GM18499 (cell line): ENCODE data around the gene SETD1B.
"Not testable (repeated sequence)": the region's sequence is repeated elsewhere in the genome, so short reads cannot be mapped to it uniquely, and the experiment has no call there.

Experiments used
- ATAC-seq: cut with Tn5 transposase; IDR thresholded peaks from one replicate; pipeline ENCODE4 v1.9.1; 2021; ENCODE audit warnings: moderate number of reproducible peaks; ENCODE audit not compliant: insufficient read depth, unreplicated experiment

SETD1B gene

GRCh38 chr12:121779422-121779895 lies 24.4 kb upstream of the SETD1B start:
- ATAC-seq = no peak

DNA sequence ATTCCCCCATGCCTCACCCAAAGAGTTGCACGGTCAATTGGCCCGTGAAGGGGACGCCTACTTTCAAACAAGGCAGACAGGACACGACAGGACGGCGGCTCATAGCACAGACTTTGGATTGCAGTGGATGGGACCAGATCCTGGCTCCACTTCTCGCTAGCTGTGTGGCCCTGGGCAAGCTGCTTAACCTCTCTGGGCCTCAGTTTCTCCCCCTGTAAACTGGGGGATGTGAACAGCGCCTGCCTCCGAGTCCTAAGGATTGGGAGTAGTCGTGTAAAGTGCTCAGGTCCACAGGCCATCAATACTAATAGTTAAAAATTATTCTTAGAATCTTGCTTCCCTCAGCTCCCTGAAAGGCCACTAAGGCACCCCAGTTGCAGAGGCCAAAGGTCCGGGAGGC lies 23.4 kb upstream of the SETD1B start:
- no peak for ATAC-seq

- ATAC-seq = no peak
These were observed 22.3 kb upstream of the SETD1B start for GRCh38 chr12:121781484-121781997.

DNA sequence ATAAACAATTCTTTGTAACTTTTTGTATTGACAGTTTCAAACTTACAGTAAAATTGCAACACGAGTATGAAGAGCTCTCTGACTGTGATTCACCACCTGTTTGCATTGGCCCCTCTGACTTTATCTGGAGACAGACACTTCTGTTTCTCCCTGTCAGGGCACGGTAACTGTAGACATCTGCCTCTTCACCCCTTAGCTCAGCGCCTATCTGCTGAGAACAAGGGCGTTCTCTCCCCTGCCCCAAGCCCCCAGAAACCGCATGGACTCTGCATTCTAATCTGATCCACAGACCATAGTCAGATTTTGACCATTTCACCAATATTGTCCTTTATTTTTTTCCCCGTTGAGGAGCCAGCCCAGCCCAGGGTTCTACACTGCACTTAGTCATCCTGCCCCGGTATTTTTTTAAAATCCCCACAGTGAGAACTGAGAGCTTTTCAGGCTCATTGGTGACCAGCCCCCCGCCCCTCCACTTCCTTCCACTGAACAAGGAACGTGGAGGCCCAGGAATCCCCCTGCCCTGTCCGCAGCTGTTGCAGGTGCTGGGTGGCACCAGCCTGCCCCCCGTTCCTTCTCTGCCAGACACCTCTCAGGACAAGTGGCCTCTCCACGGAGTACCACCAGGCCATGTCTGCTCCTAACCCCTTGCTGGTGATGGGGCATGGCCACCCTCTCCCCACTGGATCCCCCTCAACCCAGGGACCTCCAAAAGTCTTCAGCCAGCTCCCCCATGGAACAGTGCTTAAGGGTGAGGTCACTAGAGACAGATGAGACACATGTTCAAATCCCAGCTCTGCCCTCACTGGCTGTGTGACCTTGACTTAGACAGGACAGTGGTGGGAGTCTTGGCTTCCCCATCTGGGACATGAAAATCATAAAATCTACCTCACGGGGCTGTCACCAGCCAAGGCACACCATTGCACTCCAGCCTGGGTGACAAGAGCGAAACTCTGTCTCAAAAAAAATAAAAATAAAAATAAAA lies 21.5 kb upstream of the SETD1B start:
- no peak for ATAC-seq

GRCh38 chr12:121783766-121784165 lies 20.0 kb upstream of the SETD1B start:
- no peak for ATAC-seq

GRCh38 chr12:121784460-121784859 lies 19.3 kb upstream of the SETD1B start:
- no peak for ATAC-seq

- no peak for ATAC-seq
These were observed 17.4 kb upstream of the SETD1B start for GRCh38 chr12:121786440-121786825.

- no peak for ATAC-seq
These were observed 16.5 kb upstream of the SETD1B start for GRCh38 chr12:121787063-121788025.

DNA sequence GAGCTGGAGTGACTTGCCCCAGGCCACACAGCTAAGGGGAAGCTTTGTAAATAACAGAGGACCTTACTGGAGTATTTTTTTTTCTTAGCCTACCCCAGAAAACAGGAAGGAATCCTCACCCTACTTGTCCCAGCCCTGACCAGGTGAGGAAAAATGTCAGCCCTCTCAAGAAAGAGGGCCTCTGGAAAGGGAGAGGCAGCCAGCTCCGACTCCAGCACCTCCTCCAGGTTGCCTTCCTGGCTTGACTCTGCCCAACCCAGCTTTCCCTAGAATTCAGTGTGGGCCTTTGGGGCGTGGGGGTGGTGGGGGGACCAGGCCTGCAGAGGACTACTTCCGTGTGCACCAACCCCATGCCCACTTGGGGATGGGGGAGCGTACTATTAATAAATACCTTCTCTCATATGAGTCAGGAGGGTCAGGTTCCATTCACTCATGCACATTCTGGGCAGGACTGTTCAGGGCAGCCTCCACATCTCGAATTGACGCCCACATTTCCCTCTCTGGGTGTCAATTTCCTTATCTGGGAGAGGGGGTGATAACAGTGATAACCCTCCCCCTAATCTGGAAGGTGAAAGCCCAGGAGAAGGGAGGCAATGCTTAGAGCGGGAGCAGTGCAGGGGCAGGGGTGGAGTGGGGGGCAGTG lies 15.5 kb upstream of the SETD1B start:
- no peak for ATAC-seq

- ATAC-seq = no peak
These were observed 14.5 kb upstream of the SETD1B start for GRCh38 chr12:121789233-121789781.

DNA sequence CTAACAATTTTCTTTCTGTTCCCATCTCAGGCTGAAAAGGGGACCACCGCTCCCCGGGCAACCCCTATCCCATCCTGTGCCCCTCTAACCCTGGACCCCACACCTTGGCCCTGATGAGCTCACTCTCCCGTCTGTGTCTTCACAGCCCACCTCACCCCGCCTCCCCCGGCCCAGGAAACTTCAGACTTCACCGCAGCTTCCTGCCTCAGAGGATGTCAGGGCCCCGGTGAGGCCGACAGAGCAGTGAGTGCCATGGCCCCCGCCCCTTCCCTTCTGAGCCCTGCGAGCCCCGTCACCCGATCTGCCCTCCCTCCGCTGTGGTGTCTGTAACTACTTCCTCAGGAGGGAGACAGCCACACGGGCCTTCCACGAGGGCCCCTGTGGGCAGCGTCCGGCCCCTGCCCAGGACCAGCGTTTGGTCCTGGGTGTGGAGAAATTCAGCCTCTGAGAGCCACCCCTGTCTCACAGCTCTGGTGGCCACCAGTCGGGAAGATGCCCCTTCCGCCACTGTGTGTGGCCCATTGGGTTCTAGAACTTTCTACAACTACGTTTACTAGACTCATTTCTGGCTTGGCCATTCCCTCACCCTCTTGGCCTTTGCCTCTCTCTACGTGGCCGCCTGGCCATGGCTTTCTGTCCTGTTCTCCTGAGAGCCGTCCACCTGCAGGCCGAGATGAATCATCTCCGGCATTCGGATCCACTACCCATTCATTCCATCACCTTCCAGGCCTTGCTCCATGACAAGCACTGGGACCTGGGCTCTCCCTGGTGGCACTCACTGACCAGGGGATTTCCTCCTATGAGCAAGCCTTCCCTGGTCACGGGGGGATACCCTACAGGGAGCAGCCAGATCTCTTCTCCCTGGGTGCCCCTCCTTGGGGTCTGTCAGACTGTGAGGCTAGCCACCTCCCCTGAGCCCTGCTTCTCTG lies 13.7 kb upstream of the SETD1B start:
- no peak for ATAC-seq

DNA sequence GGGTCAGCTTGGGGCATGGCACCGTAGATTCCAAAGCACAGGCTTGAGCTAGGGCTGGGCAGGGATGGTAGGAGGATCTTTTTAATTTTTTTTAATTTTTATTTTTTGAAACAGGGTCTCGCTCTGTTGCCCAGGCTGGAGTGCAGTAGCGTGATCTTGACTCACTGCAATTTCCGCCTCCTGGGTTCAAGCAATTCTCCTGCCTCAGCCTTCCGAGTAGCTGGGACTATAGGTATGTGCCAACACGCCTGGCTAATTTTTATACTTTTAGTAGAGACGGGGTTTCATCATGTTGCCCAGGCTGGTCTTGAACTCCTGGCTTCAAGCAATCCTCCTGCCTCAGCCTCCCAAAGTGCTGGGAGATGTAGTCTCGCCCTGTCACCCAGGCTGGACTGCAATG lies 13.0 kb upstream of the SETD1B start:
- ATAC-seq = not testable (repeated sequence)

DNA sequence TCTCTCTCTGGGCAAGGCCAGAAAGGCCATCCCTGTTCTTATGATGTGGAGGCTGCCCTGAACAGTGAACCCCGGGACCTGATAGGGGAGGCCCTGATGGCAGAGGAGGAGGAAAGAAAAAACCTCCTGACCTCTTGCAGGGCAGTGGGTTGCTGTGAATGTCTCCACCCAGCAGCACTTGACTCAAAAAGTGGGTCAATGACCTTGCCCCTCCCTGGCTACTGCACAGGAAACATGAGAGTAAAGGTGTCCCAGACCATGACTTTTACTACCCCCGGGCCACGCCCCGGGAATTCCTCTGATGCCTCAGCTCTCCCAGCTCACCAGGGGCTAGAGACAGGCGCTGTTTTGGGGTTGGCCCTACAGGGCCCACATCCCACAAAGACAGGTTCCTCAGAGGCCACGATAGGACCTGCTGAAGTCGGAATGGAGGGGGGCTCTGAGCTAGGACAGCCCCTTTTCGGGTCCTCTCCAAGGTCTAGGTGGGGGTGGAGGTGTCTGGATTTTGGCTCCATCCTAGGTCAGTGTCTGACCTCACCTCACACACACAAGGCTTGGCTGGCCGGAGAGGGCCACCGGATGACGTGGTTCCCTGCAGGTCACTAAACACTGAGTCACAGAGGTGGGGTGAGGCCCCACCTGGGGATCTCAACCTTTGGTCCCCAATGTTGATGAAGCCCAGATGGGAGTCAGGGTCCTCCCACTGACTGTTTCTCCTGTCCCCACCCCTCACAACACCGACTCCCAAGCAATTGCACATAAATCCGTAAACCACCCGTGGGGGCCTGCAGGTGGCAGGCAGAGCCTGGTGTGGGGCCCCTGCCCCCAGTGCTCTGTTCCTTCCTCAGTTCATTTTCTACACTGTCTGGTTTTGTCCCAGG lies 11.9 kb upstream of the SETD1B start:
- no peak for ATAC-seq

- ATAC-seq = no peak
These were observed 11.0 kb upstream of the SETD1B start for GRCh38 chr12:121792607-121793439.

GRCh38 chr12:121793440-121793837 lies 10.4 kb upstream of the SETD1B start, which contains the start of gene RHOF:
Gene RHOF (minus strand): TSS chr12:121793688. CDS start chr12:121793633, 55 bp downstream.
- ATAC-seq = no peak

GRCh38 chr12:121793838-121794533 lies 9.8 kb upstream of the SETD1B start:
- ATAC-seq = no peak
